OCI-LY7 (cell line): ENCODE data around the gene ABCB11. TPM values are rescaled to one million over a fixed set of nuclear protein-coding genes. Genes with fewer than 3 reads are reported as not detected.

Experiments
- BruUV-seq: library from RNA; stranded (reverse); fragments of 400-500 nt; replicated peaks from 2 replicates; lab custom pipeline; 2021; lab: Mats Ljungman, UMichigan
- CTCF ChIA-PET: fragments of 300-600 bp; sonication (Branson Sonifier 250); formaldehyde crosslinking; loops from one replicate; lab custom pipeline; 2022; ENCODE audit warnings: antibody characterized with exemption; ENCODE audit not compliant: unreplicated experiment; lab: Charles Lee
- POLR2A ChIA-PET: fragments of 300-600 bp; sonication (Branson Sonifier 250); formaldehyde crosslinking; loops from one replicate; lab custom pipeline; 2022; ENCODE audit warnings: antibody characterized with exemption; lab: Charles Lee
- DNase-seq: peaks from one replicate; pipeline ENCODE4 v3.0.0-alpha.2; 2015; ENCODE audit warnings: low spot score
- H2AFZ ChIP-seq: fragments of 200-600 bp; sonication (generic), shearing (Covaris generic); 2 replicates; pipeline ENCODE4 v1.6.1; 2014; ENCODE audit warnings: mild to moderate bottlenecking, antibody characterized with exemption, low read length, moderate library complexity
- H3K27ac ChIP-seq: fragments of 200-600 bp; sonication (generic); 2 replicates; pipeline ENCODE4 v1.5.1; 2014; ENCODE audit warnings: mixed run types, low read depth, mild to moderate bottlenecking, moderate library complexity, low read length, inconsistent platforms; ENCODE audit not compliant: poor library complexity, severe bottlenecking
- H3K36me3 ChIP-seq: fragments of 200-600 bp; sonication (generic); 2 replicates; pipeline ENCODE4 v1.6.1; 2014; ENCODE audit warnings: mild to moderate bottlenecking, antibody characterized with exemption, low read length, moderate library complexity, mixed read lengths; ENCODE audit not compliant: insufficient read depth
- H3K4me1 ChIP-seq: fragments of 200-600 bp; sonication (generic); 2 replicates; pipeline ENCODE4 v1.5.1; 2014; ENCODE audit warnings: mild to moderate bottlenecking, low read length; ENCODE audit not compliant: insufficient read depth, poor library complexity, severe bottlenecking
- H3K4me2 ChIP-seq: fragments of 200-600 bp; sonication (generic); 2 replicates; pipeline ENCODE4 v1.6.1; 2014; ENCODE audit warnings: mild to moderate bottlenecking, low read length
- H3K4me3 ChIP-seq: fragments of 200-600 bp; sonication (generic); 2 replicates; pipeline ENCODE4 v1.5.1; 2014; ENCODE audit warnings: mild to moderate bottlenecking, low read depth, low read length; ENCODE audit not compliant: poor library complexity, severe bottlenecking
- H3K79me2 ChIP-seq: fragments of 200-600 bp; sonication (generic); 2 replicates; pipeline ENCODE4 v1.6.1; 2016; ENCODE audit warnings: low read depth, mild to moderate bottlenecking, low read length, moderate library complexity, mixed read lengths; ENCODE audit not compliant: insufficient read depth
- H3K9me2 ChIP-seq: fragments of 200-600 bp; sonication (generic); 2 replicates; pipeline ENCODE4 v1.6.1; 2016; ENCODE audit warnings: mild to moderate bottlenecking, low read length, mixed read lengths; ENCODE audit not compliant: insufficient read depth
- H3K9me3 ChIP-seq: fragments of 200-600 bp; sonication (generic); 2 replicates; pipeline ENCODE4 v1.6.1; 2014; ENCODE audit warnings: mild to moderate bottlenecking, mixed run types, low read length, mixed read lengths
- H4K20me1 ChIP-seq: fragments of 200-600 bp; sonication (generic); 2 replicates; pipeline ENCODE4 v1.6.1; 2014; ENCODE audit warnings: mild to moderate bottlenecking, antibody characterized with exemption, low read length, moderate library complexity, mixed read lengths; ENCODE audit not compliant: insufficient read depth
- CTCF ChIP-seq: fragments of 200-600 bp; sonication (generic); conservative IDR thresholded peaks from 2 replicates; pipeline ENCODE4 v1.5.1; 2014; ENCODE audit warnings: mild to moderate bottlenecking, antibody characterized with exemption, low read length, moderate library complexity, mixed read lengths
- EZH2phosphoT487 ChIP-seq: fragments of 200-600 bp; sonication (generic); IDR thresholded peaks from 2 replicates; pipeline ENCODE4 v1.6.1; 2018; ENCODE audit warnings: low read depth, borderline replicate concordance, mild to moderate bottlenecking, mixed run types, antibody characterized with exemption, low read length, moderate library complexity, mixed read lengths
- intact Hi-C: fragments of 100-400 bp; cut with micrococcal nuclease; formaldehyde crosslinking; loops from one replicate; pipeline ENCODE4 v1.10.0; 2022; ENCODE audit not compliant: unreplicated experiment
- total RNA-seq, 2 experiments: library from RNA; depleted of rRNA in 1 of 2; stranded (reverse); fragments of >200 nt in 1 of 2; shearing (Covaris generic) in 1 of 2; gene quantifications; 2 replicates each; pipeline ENCODE4 v1.2.3, GENCODE V29; 2014 to 2022

ABCB11 gene
- total RNA-seq, 2 experiments from 2014 or later, result 0.04 TPM; not detected in 1

- no peak for TF ChIP-seq CTCF
- no peak for TF ChIP-seq EZH2phosphoT487
- CTCF ChIA-PET, result no interaction called here
- Histone ChIP-seq H2AFZ (no peak overlapping the region), H3K27ac (no peak overlapping the region), H3K4me3 (no peak overlapping the region), H3K9me3 (no peaks in the 10 kb centered on the region), H4K20me1 (no peaks in the 10 kb centered on the region), H3K4me1 (peaks cover 7% of the 10 kb centered on the region), H3K4me2 (no peak overlapping the region), H3K79me2 (no peaks in the 10 kb centered on the region), H3K9me2 (no peaks in the 10 kb centered on the region), H3K36me3 (no peaks in the 10 kb centered on the region)
- POLR2A ChIA-PET, result interaction anchor here (0.5 to 1.1 kb wide), 2 partner anchors 102 to 964 kb away, joined by 3 read pairs; no protein-coding TSS in a partner anchor
- intact Hi-C loops, result no loop called here
- BruUV-seq, result no TSS peak
- no peak for DNase-seq
Measured at GRCh38 chr2:168930242-168930641, 100.9 kb downstream of the ABCB11 start.

GRCh38 chr2:168929031-168929430, 102.1 kb downstream of the ABCB11 start:
- CTCF ChIA-PET, result no interaction called here
- no peak for TF ChIP-seq EZH2phosphoT487
- TF ChIP-seq CTCF, result no peak
- BruUV-seq, result no TSS peak

GRCh38 chr2:168928113-168928831, 102.9 kb downstream of the ABCB11 start:
- TF ChIP-seq CTCF (no peak), EZH2phosphoT487 (no peak)
- no peaks in the 10 kb centered on the region for H4K20me1 ChIP-seq
- ChIA-PET POLR2A (interaction anchor here (0.5 kb wide), 1 partner anchor 22 kb away, joined by 3 read pairs; no protein-coding TSS in a partner anchor), CTCF (no interaction called here)
- no peaks in the 10 kb centered on the region for H3K79me2 ChIP-seq
- H2AFZ ChIP-seq, result no peak overlapping the region
- no peak overlapping the region for H3K4me2 ChIP-seq
- H3K36me3 ChIP-seq, result no peaks in the 10 kb centered on the region
- no peak overlapping the region for H3K27ac ChIP-seq
- peaks cover 7% of the 10 kb centered on the region for H3K4me1 ChIP-seq
- no peak for DNase-seq
- no TSS peak for BruUV-seq
- intact Hi-C loops, result no loop called here
- H3K9me3 ChIP-seq, result no peaks in the 10 kb centered on the region
- no peaks in the 10 kb centered on the region for H3K9me2 ChIP-seq
- H3K4me3 ChIP-seq, result no peak overlapping the region

More at GRCh38 chr2:168929031-168929430, 102.1 kb downstream of the ABCB11 start:
- Histone ChIP-seq H3K4me3 (no peak overlapping the region), H2AFZ (no peak overlapping the region), H3K36me3 (no peaks in the 10 kb centered on the region), H4K20me1 (no peaks in the 10 kb centered on the region), H3K9me3 (no peaks in the 10 kb centered on the region), H3K4me2 (no peak overlapping the region), H3K9me2 (no peaks in the 10 kb centered on the region), H3K4me1 (peaks cover 7% of the 10 kb centered on the region), H3K27ac (no peak overlapping the region), H3K79me2 (no peaks in the 10 kb centered on the region)
- POLR2A ChIA-PET, result interaction anchor here (0.5 kb wide), 1 partner anchor 23 kb away, joined by 3 read pairs; no protein-coding TSS in a partner anchor
- no peak for DNase-seq
- intact Hi-C loops, result no loop called here
